ENCODE measurements around the gene UNCX. TPM values are rescaled to one million over a fixed set of nuclear protein-coding genes. Genes with fewer than 3 reads are reported as not detected.

UNCX gene
- total RNA-seq, 1 donor from 2014 or later: not detected

GRCh38 chr7:1244700-1245523 is 12.2 kb downstream of the UNCX start:
- no peaks in the 10 kb centered on the region for H3K36me3 ChIP-seq
- H3K27me3 ChIP-seq: peaks cover 100% of the 10 kb centered on the region
- no peak overlapping the region for H3K27ac ChIP-seq
- ATAC-seq (no peak), DNase-seq (no peak)
- no peaks in the 10 kb centered on the region for H3K9me3 ChIP-seq
- TF ChIP-seq CTCF (IDR thresholded peaks at IDR 0.05): no peak
- peaks cover 17% of the 10 kb centered on the region for H3K4me1 ChIP-seq
- no peak overlapping the region for H3K4me3 ChIP-seq
- intact Hi-C loops (cut with DNase I): no loop called here

GRCh38 chr7:1245524-1246050 is 12.9 kb downstream of the UNCX start:
- H3K9me3 ChIP-seq: no peaks in the 10 kb centered on the region
- DNase-seq: no peak
- no peak for TF ChIP-seq CTCF (IDR thresholded peaks at IDR 0.05)
- intact Hi-C loops (cut with DNase I): no loop called here
- ATAC-seq: no peak
- H3K4me3 ChIP-seq: no peak overlapping the region
- peaks cover 17% of the 10 kb centered on the region for H3K4me1 ChIP-seq
- peaks cover 100% of the 10 kb centered on the region for H3K27me3 ChIP-seq
- no peak overlapping the region for H3K27ac ChIP-seq
- H3K36me3 ChIP-seq: no peaks in the 10 kb centered on the region

GRCh38 chr7:1246160-1246870 is 13.6 kb downstream of the UNCX start:
- H3K36me3 ChIP-seq: no peaks in the 10 kb centered on the region
- no peak for TF ChIP-seq CTCF (IDR thresholded peaks at IDR 0.05)
- DNase-seq (no peak), ATAC-seq (no peak)
- peaks cover 99% of the 10 kb centered on the region for H3K27me3 ChIP-seq
- H3K4me3 ChIP-seq: no peak overlapping the region
- H3K27ac ChIP-seq: no peak overlapping the region
- intact Hi-C loops (cut with DNase I): no loop called here
- H3K9me3 ChIP-seq: no peaks in the 10 kb centered on the region
- peaks cover 17% of the 10 kb centered on the region for H3K4me1 ChIP-seq

GRCh38 chr7:1246871-1247526 is 14.3 kb downstream of the UNCX start:
- no peak overlapping the region for H3K4me3 ChIP-seq
- ATAC-seq: no peak
- no peak for DNase-seq
- H3K36me3 ChIP-seq: no peaks in the 10 kb centered on the region
- no peaks in the 10 kb centered on the region for H3K9me3 ChIP-seq
- H3K27ac ChIP-seq: no peak overlapping the region
- no peak for TF ChIP-seq CTCF (IDR thresholded peaks at IDR 0.05)
- intact Hi-C loops (cut with DNase I): no loop called here
- peaks cover 99% of the 10 kb centered on the region for H3K27me3 ChIP-seq
- peaks cover 17% of the 10 kb centered on the region for H3K4me1 ChIP-seq

GRCh38 chr7:1247527-1248041 is 14.9 kb downstream of the UNCX start:
- intact Hi-C loops (cut with DNase I): no loop called here
- no peak overlapping the region for H3K4me3 ChIP-seq

More at GRCh38 chr7:1247527-1248041, 14.9 kb downstream of the UNCX start:
- Histone ChIP-seq H3K36me3 (no peaks in the 10 kb centered on the region), H3K9me3 (no peaks in the 10 kb centered on the region), H3K27me3 (peaks cover 99% of the 10 kb centered on the region), H3K27ac (no peak overlapping the region), H3K4me1 (peaks cover 17% of the 10 kb centered on the region)
- ATAC-seq (no peak), DNase-seq (no peak)
- no peak for TF ChIP-seq CTCF (IDR thresholded peaks at IDR 0.05)

Measured in upper lobe of right lung (tissue), 1 donor.